CD4-positive, alpha-beta T cell (primary cell): ENCODE results near the gene CCT3. TPM values are rescaled to one million over a fixed set of nuclear protein-coding genes. Genes with fewer than 3 reads are reported as not detected.
A peak's percentile ranks its signal among the peaks of the same experiment; 100 is the strongest.
"Not testable (repeated sequence)": the region's sequence is repeated elsewhere in the genome, so short reads cannot be mapped to it uniquely, and the experiment has no call there.

Source experiments
- ATAC-seq: fragments of 200-7000 bp; cut with Tn5 transposase; one replicate; pipeline ENCODE4 v1.10.0; 2022; ENCODE audit warnings: mild to moderate bottlenecking; ENCODE audit not compliant: poor library complexity
- CTCF ChIA-PET: fragments of 350-600 bp; sonication (Branson Sonifier 250); formaldehyde crosslinking; loops from one replicate; lab custom pipeline; 2021; ENCODE audit warnings: antibody characterized with exemption, inconsistent platforms; lab: Charles Lee
- POLR2A ChIA-PET: fragments of 350-600 bp; sonication (Branson Sonifier 250); formaldehyde crosslinking; loops from one replicate; lab custom pipeline; 2021; ENCODE audit warnings: antibody characterized with exemption, inconsistent platforms; lab: Charles Lee
- DNase-seq, 14 experiments: peaks; one replicate each; pipeline ENCODE4 v3.0.0-alpha.2; 2013 to 2020; ENCODE audit warnings: mixed read lengths in 2 of 14
- H3K27ac ChIP-seq, 2 donors: one replicate each; pipeline versions ENCODE4 v1.5.1 to v1.7.0; 2013; ENCODE audit warnings: low read length in 2 of 2, low read depth in 1 of 2, mild to moderate bottlenecking in 1 of 2
- H3K27me3 ChIP-seq, 2 experiments: 1 replicate in 1 of 2; 2 replicates in 1 of 2; pipeline versions ENCODE4 v1.6.1 to v1.7.0; 2013; ENCODE audit warnings: low read length in 2 of 2, control low read depth in 1 of 2, mild to moderate bottlenecking in 1 of 2, moderate library complexity in 1 of 2; ENCODE audit not compliant: insufficient read depth in 2 of 2, control insufficient read depth in 1 of 2
- H3K36me3 ChIP-seq: one replicate; pipeline ENCODE4 v1.6.1; 2013; ENCODE audit warnings: low read length, control low read depth; ENCODE audit not compliant: insufficient read depth
- H3K4me1 ChIP-seq: one replicate; pipeline ENCODE4 v1.6.1; 2013; ENCODE audit warnings: low read length, control low read depth; ENCODE audit not compliant: insufficient read depth
- H3K4me3 ChIP-seq: one replicate; pipeline ENCODE4 v1.5.1; 2013; ENCODE audit warnings: mild to moderate bottlenecking, low read length, moderate library complexity
- H3K9me3 ChIP-seq, 2 experiments: 1 replicate in 1 of 2; 2 replicates in 1 of 2; pipeline versions ENCODE4 v1.6.1 to v1.7.0; 2013; ENCODE audit warnings: low read length in 2 of 2, mild to moderate bottlenecking in 2 of 2, control low read depth in 1 of 2, moderate library complexity in 1 of 2; ENCODE audit not compliant: control insufficient read depth in 1 of 2, insufficient read depth in 1 of 2
- H3K27ac Mint-ChIP-seq: one replicate; pipeline ENCODE4 v1.8.0; 2020; ENCODE audit warnings: mixed read lengths
- H3K27me3 Mint-ChIP-seq: one replicate; pipeline ENCODE4 v1.8.0; 2021; ENCODE audit warnings: mixed read lengths
- H3K36me3 Mint-ChIP-seq: one replicate; pipeline ENCODE4 v1.8.0; 2021; ENCODE audit warnings: low read depth, mixed read lengths
- H3K4me1 Mint-ChIP-seq: one replicate; pipeline ENCODE4 v1.8.0; 2021; ENCODE audit warnings: low read depth, mixed read lengths
- H3K4me3 Mint-ChIP-seq: one replicate; pipeline ENCODE4 v1.8.0; 2020; ENCODE audit warnings: mild to moderate bottlenecking, mixed read lengths
- H3K9me3 Mint-ChIP-seq: one replicate; pipeline ENCODE4 v1.8.0; 2020; ENCODE audit warnings: mixed read lengths
- CTCF ChIP-seq: fragments of 200-600 bp; IDR thresholded peaks from one replicate; pipeline ENCODE4 v1.8.0; 2022; ENCODE audit warnings: antibody characterized with exemption, mild to moderate bottlenecking
- intact Hi-C, 2 experiments: fragments of 100-400 bp; cut with DNase I in 1 of 2; cut with micrococcal nuclease in 1 of 2; formaldehyde crosslinking; loops; one replicate each; pipeline versions ENCODE4 v1.15.1 to v1.9.0; 2023 to 2025; cut with DNase I, micrococcal nuclease
- total RNA-seq, 174 experiments: library from RNA in 2 of 174; stranded (reverse) in 2 of 174; gene quantifications; one replicate each; pipeline ENCODE4 v1.2.3 and lab custom pipeline; 2021 to 2026

CCT3 gene
- total RNA-seq, 2 experiments from 2014 or later: 49.6 to 50.2 TPM

DNA sequence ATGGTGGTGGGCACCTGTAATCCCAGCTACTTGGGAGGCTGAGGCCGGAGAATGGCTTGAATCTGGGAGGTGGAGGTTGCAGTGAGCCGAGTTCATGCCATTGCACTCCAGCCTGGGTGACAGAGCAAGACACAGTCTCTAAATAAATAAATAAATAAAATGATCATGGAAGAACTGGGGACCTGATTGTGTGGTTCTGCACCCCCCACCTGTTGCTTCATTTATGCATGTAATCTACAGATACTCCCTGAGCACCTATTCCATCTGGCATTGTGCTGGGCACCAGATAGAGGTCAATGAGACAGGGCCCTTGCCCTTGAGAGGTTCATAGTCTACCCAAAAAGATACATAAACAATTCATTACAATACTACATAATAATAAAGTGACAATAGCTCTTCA lies 19.9 kb upstream of the CCT3 start:
- H3K36me3 Mint-ChIP-seq: no peaks in the 10 kb centered on the region
- peaks cover 13 to 14% of the 10 kb centered on the region in 2 experiments for H3K27me3 ChIP-seq
- H3K27ac ChIP-seq: no peak overlapping the region
- intact Hi-C loops: loop anchor here in 1 of 2 experiments (1.0 kb wide), 1 partner anchor 87 kb away; no protein-coding TSS in a partner anchor
- H3K9me3 ChIP-seq: no peaks in the 10 kb centered on the region
- H3K4me3 ChIP-seq: no peak overlapping the region
- TF ChIP-seq CTCF: no peak
- H3K4me1 Mint-ChIP-seq: peaks cover 5% of the 10 kb centered on the region
- ATAC-seq (no peak), DNase-seq (no peak)
- H3K27ac Mint-ChIP-seq: no peak overlapping the region
- H3K9me3 Mint-ChIP-seq: no peaks in the 10 kb centered on the region
- H3K36me3 ChIP-seq: no peaks in the 10 kb centered on the region
- ChIA-PET POLR2A (no interaction called here), CTCF (no interaction called here)
- no peak overlapping the region for H3K4me3 Mint-ChIP-seq
- H3K4me1 ChIP-seq: peaks cover 9% of the 10 kb centered on the region
- peaks cover 21% of the 10 kb centered on the region for H3K27me3 Mint-ChIP-seq

- Mint-ChIP-seq H3K4me1 (peaks cover 5% of the 10 kb centered on the region), H3K27me3 (peaks cover 21% of the 10 kb centered on the region), H3K36me3 (no peaks in the 10 kb centered on the region), H3K9me3 (no peaks in the 10 kb centered on the region), H3K27ac (no peak overlapping the region), H3K4me3 (no peak overlapping the region)
- CTCF ChIA-PET: no interaction called here
- DNase-seq (peak; percentile 28 to 83 (median 62)), ATAC-seq (peak; percentile 100)
- POLR2A ChIA-PET: no interaction called here
- no peak overlapping the region for H3K4me3 ChIP-seq
- no peaks in the 10 kb centered on the region for H3K36me3 ChIP-seq
- H3K27ac ChIP-seq: no peak overlapping the region
- H3K9me3 ChIP-seq: no peaks in the 10 kb centered on the region
- peaks cover 9% of the 10 kb centered on the region for H3K4me1 ChIP-seq
- H3K27me3 ChIP-seq: peaks cover 13 to 14% of the 10 kb centered on the region in 2 experiments
- TF ChIP-seq CTCF: peak; percentile 100
- intact Hi-C loops: loop anchor here in 1 of 2 experiments (1.0 kb wide), 1 partner anchor 88 kb away; no protein-coding TSS in a partner anchor
Observed at GRCh38 chr1:156356875-156357534, 18.9 kb upstream of the CCT3 start.

- Histone ChIP-seq H3K27ac (no peak overlapping the region), H3K4me1 (peaks cover 9% of the 10 kb centered on the region), H3K4me3 (no peak overlapping the region), H3K27me3 (peaks cover 13 to 14% of the 10 kb centered on the region in 2 experiments), H3K36me3 (no peaks in the 10 kb centered on the region), H3K9me3 (no peaks in the 10 kb centered on the region)
- ChIA-PET POLR2A (no interaction called here), CTCF (interaction anchor here (0.6 kb wide), 1 partner anchor 46 kb away, joined by 3 read pairs; no protein-coding TSS in a partner anchor)
- Mint-ChIP-seq H3K4me1 (peaks cover 5% of the 10 kb centered on the region), H3K36me3 (no peaks in the 10 kb centered on the region), H3K27me3 (peaks cover 21% of the 10 kb centered on the region), H3K9me3 (no peaks in the 10 kb centered on the region), H3K27ac (no peak overlapping the region), H3K4me3 (no peak overlapping the region)
- intact Hi-C loops: no loop called here
- DNase-seq: no peak
- no peak for ATAC-seq
- TF ChIP-seq CTCF: no peak
Observed at GRCh38 chr1:156356262-156356874, 18.3 kb upstream of the CCT3 start.

DNA sequence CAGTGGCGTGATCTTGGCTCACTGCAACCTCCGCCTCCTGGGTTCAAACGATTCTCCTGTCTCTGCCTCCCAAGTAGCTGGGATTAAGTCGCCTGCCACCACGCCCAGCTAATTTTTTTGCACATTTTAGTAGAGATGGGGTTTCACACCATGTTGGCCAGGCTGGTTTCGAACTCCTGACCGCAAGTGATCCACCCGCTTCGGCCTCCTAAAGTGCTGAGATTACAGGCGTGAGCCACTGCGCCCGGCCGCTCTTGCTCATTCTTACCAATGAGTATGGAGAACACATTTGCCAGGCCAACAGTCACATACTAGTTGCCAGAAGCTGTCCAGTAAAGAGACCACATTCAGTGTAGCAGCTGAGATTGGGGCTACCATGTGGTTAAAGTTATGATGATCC lies 14.4 kb upstream of the CCT3 start:
- H3K4me3 Mint-ChIP-seq, CTCF ChIA-PET, intact Hi-C loops, H3K36me3 Mint-ChIP-seq, H3K4me1 ChIP-seq, H3K4me1 Mint-ChIP-seq, H3K27me3 Mint-ChIP-seq, H3K9me3 ChIP-seq, H3K27ac ChIP-seq, ATAC-seq, H3K4me3 ChIP-seq, H3K27ac Mint-ChIP-seq, POLR2A ChIA-PET, H3K9me3 Mint-ChIP-seq, DNase-seq, H3K36me3 ChIP-seq: not testable (repeated sequence)
- peaks cover 13 to 14% of the 10 kb centered on the region in 2 experiments for H3K27me3 ChIP-seq
